NCI-H187 (cell line): ENCODE data around the gene KRTAP5-6.

ENCODE experiments used
- DNase-seq, 2 experiments: peaks; one replicate each; lab custom pipeline; 2025; lab: John Stamatoyannopoulos, UW

KRTAP5-6 gene

DNA sequence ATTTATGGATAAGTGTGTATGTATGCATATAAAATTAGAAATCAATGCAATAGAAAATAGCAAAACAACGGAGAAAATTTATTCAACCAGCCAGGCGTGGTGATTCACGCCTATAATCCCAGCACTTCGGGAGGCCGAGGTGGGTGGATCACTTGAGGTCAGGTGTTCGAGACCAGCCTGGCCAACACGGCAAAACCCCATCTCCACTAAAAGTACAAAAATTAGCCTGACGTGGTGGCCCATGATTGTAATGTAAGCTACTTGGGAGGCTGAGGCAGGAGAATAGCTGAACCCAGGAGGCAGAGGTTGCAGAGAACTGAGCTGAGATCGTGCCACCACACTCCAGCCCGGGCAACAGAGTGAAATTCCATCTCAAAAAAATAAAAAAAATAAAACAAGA, 5.5 kb downstream of the KRTAP5-6 start:
- no peak for DNase-seq

- no peak for DNase-seq
Measured at GRCh38 chr11:1703146-1703545, 6.2 kb downstream of the KRTAP5-6 start.

DNA sequence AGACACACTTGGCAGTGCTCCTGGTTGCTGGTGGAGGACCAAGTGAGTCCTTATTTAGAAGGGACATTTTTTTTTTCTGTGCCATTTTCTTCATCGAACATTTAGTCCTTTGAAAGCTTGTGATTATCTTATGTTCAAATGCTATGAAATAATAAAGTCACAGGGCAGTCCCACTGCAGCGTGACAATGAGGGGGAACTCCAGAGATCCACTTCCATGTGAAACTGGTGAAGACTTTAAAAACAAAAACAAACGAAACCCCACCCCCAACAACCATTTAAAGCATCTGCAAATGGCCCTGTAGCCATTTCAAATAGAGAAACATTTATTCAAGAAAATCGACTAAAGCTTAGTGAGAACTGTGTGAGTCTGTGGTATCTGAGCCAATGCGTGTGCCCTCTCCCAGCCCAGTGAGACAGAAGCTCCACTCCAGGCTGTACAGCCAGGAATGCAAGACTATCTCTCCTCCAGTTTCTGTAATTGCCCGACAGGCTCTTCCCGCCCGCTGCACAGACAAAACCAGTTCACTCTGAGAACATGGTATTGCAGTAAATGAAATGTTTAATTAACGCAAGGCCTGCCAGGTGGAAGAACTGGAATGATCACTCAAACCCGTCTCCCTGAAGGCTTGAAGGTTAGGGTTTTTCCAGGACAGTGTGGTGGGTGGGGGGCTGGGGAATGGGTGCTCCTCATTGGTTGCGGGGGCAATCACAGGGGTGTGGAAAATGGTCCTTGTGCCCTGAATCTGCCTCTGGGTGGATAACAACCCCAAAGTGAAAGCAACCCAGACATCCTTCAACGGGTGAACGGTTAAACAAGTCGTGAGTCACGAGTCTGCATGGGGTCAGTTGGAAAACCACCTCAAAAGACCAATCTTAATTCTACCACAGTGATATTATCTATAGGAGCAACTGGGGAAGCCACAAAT, 8.4 kb downstream of the KRTAP5-6 start:
- no peak for DNase-seq

DNA sequence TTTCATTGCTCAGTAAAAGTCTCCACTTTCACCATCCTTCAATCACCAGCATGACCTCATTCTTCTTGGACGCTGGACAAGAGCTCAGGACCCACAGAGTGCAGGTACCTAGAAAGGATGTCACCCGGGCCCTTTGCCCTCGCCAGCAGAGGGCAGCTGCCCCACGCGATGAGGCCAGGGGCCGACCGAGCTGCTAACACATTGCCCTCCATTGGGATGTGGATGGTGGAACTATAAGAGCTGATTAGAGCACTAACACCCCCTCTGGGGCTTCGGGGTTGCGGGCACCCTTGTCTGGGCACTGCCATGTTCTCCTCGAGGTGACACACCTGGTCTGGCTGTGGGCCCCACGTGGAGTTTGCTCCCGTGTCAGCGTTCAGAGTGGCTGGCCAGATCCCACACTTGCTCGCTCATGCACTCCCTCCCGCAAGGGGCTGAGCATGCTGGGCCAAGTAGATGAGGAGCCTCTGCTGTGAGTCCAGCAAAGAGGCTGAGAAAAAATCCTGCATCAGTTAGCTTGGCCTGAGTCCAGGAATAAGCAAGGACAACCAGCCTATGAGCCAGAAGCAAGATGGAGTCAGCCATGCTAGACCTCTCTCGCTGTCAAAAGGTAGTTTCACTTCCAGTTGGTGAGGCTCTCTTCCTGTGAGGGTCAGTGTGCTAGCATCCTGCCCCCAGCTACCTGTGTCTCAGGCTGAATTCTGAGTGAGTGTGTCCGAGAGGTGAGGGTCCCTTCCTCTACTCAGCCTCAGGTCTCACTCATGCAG, 9.8 kb downstream of the KRTAP5-6 start:
- no peak for DNase-seq

- no peak for DNase-seq
Measured at GRCh38 chr11:1707751-1708150, 10.8 kb downstream of the KRTAP5-6 start.

GRCh38 chr11:1708716-1709115, 11.7 kb downstream of the KRTAP5-6 start:
- DNase-seq: no peak

DNA sequence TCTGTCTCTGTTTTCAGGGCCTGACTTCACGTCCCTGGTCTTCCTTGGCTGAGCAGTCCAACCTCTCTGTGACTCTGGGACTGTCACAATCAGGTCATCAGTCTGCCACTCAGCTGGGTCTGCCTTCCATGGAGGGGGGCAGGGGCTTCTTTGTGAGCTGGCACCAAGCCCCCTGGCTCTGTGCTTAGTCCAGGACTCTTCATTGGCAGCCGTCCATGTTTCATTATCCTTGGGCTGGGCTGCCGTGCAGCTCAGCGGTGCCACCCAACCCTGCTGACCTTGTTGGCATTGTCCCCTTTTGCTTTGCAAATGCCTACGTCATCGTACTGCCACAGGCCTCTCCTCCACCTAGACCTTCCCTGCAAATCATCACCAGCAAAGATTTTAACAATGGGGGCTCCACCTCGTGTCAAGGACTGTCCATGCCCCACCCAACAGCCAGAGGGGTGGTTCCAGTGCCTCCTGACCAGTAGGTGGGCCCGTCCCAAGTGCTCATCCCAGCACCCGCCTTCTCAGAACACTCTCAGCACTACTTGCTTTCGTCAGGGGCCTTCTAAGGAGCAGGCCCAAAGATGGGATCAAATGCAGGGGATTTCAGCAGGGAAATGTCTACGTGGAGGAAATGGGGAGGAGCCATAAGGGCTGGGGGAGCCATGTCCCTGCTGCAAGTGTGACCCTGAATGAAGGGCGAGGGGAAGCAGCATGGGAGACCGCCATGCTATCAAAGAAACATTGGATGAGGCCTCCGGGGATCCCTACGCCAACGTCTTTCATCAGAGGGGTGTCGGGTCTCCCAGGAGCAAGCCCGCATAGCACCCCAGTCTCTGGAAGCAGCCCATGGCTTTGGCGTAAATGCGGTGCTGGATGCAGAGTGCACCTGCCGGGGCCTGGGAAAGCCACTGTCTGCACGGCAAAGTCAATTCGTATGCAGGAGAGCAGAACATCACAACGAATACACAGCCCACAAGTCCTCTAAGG, 18.2 kb downstream of the KRTAP5-6 start:
- DNase-seq: no peak

GRCh38 chr11:1717745-1718144, 20.8 kb downstream of the KRTAP5-6 start:
- no peak for DNase-seq

DNA sequence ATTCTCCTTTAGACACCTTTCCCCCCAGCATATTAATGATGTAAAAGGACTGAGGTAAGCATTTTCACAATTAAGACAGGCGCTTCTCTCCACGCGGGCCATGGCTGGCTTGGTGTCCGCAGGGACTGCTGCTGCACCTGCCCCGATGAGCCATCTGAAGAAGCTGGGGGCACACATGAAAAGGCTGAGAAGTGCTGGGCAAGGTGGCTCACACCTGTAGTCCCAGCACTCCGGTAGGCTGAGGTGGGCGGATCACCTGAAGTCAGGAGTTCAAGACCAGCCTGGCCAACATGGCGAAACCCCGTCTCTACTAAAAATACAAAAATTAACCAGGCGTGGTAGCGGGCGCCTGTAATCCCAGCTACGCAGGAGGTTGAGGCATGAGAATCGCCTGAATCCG, 21.3 kb downstream of the KRTAP5-6 start:
- no peak for DNase-seq

DNA sequence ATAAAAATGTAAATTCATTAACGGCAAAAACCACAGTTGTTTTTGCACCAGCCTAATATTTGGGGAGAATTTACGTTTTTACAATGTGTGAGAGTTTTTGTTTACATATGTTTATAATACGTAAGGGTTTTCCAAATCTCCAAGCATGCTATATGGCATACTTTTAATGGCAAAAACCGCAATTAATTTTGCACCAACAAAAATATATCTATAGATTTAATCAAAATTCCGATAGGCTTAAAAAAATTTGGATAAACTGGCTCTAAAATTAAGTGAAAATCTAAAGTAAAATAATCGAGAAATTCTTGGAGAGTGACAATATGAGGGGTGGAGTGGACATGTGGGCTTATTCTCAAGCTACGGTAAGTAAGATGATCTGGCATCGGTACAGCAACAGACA, 22.8 kb downstream of the KRTAP5-6 start:
- no peak for DNase-seq

- no peak for DNase-seq
Measured at GRCh38 chr11:1727096-1727690, 30.2 kb downstream of the KRTAP5-6 start.

- no peak for DNase-seq
Measured at GRCh38 chr11:1727861-1728260, 30.9 kb downstream of the KRTAP5-6 start.

- DNase-seq: no peak
Measured at GRCh38 chr11:1728301-1728700, 31.3 kb downstream of the KRTAP5-6 start.

DNA sequence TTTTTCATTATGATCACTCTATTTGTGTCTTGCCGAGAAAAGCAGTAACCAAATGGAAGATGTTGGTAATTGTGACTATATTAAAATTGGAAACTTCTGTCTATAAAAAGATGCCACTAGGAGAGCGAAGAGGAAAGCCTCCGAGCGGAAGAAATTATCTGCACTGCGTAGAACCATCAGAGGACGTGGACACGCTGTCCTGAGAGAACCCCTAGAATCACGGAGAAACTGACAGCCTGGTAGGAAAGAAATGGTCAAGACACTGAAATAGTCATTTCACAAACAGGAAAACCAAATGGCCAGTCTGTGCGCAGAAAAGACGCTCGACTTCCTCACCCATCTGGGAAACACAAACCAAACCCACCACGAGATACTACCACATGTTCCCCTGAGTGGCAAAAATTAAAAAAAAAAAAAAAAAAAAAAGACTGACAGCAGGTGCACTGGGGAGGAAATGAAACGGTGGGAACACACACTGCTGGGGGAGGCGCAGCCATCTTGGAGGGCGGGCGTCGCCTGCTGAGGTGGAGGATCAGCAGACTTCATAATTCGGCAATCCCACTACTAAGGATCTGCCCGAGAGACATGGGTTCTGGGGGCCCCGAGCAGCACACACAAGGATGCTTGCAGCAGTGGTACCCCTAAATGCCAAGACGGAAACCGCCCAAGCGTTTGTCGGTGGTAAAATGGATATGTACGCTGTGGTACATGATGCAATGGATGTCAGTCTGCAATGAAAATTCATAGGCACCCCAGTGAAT, 32.1 kb downstream of the KRTAP5-6 start:
- DNase-seq: no peak

DNA sequence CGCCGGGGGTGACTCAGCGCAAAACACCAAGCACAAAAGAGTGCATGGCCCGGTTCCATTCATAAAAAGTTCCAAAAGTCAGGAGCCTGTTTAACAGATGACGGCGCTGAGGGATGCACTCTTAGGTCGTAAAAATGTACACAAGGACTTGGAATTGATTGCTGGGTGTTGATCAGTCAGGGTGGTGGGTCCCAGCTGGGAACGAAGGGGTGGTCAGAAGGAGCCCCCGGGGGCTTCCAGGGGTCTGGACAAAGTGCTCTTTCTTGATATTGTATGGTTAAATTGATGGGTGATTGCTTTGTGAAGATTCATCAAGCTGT, 32.7 kb downstream of the KRTAP5-6 start:
- no peak for DNase-seq

DNA sequence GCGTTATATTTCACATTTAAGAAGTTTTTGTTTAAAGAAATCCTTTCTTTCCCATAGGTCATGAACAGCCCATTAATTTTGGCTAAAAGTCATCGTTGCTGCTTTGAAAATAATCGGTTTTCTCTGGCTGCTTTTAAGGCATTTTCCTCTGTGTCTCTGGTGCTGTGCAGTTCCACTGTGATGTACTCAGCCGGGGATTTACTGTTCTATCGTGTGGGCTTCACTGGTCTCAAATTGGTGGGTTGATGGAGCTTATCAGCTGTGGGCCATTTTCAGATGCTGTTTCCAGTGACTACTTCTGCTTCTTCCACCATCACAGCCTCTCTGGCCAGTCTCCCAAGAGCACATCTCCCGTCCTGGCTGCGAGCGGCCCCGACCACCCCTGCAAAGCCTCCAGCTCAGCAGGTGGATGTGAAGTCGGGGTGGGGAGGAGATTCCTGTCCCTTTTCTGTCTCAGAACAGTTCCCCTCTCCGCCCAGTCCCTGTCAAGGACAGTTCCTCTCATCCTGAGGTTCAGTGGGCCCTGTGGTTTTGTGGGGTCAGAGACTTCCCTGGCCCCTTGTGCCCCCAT, 33.1 kb downstream of the KRTAP5-6 start:
- DNase-seq: no peak

DNA sequence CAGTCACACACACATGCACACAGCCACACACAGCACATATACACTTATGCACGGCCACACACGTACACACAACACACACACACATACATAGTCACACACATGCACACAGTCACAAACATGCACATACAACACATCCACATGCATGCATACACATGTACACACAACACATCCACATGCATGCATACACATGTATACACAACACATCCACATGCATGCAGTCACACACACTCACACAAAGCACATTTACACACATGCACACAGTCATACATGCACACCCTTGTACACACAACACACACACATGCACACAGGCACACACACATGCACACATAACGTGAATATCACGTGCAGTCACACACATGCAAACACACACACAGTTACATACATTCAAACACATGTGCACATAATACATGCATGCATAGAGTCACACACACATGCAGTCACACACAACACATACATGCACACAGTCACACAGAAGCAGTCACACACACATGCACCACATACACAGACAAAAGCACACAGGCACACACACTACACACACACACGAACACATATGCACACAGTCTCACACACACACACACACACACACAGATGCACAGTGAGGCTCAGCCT, 34.6 kb downstream of the KRTAP5-6 start:
- DNase-seq: no peak

DNA sequence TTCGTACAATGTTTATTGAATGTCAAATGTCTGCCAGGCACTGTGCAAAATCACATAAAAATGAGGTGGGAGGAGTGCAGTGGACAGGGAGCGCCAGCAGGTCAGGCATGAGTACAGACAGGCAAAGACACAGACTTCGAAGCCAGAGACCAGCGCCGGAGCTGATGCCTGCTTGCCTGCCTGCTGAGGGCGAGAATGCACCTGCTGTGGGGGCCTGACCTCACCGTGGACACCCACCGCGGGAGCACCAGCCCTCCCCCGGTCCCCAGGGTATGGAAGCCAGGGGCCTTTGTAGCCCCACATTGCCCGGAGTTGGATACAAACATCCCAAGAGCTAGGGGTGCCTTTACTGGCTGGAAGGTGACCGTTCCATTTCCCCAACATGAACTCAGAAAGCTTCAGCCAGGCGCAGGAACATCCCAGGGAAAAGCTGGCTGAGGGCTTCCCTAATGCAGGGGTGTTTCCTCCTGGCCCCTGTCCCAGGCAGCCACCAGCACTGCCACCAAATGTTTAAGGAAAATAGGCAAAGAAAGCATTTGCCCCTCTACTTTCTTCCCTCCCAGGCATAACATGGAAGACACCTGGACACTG, 35.5 kb downstream of the KRTAP5-6 start:
- DNase-seq: no peak

DNA sequence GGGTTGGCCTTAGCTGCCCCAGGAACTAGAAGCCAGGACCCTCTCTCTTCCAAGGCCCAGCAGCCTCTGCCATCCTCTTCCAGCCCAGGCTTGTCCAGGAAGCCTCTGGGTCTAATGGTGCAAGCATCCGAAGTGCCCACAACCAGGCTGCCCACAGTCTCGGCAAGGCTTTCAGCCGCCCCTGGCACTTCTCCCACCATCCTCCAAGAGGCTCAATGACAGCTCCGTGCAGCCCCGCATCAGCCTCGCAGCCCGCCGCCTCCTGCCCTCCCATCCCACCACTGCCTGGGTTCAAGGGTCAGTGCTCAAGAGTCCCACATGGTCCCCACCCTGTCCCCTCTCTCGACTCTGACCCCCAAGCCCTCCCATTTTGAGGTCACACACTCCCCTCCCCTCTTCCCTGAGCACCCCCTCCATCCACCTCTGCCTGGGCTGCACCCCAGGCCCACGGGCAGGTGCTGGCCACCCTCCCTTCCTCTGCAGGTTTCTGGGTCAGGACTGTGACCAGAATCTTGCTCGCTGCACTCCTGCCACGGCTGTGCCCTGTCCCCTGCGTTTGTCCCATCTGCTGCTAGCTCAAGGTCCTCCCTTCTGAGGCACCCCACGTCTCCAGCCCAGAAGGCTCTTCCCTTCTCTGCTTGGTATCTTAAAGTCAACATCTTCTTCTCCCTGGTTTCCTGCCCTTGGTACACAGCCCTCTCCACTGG, 36.2 kb downstream of the KRTAP5-6 start:
- no peak for DNase-seq
